ENCODE measurements around the gene SFT2D3. TPM values are rescaled to one million over a fixed set of nuclear protein-coding genes. Genes with fewer than 3 reads are reported as not detected.
"Not testable (repeated sequence)": the region's sequence is repeated elsewhere in the genome, so short reads cannot be mapped to it uniquely, and the experiment has no call there.

SFT2D3 gene
- total RNA-seq, 1 donor from 2014 or later: 2.9 TPM

- no peaks in the 10 kb centered on the region for H3K9me3 ChIP-seq (replicated peaks)
- no peak for DNase-seq
- no peak for TF ChIP-seq CTCF (IDR thresholded peaks at IDR 0.05; ENCODE audit: borderline replicate concordance)
- peaks cover 8% of the 10 kb centered on the region for H3K36me3 ChIP-seq
- H3K27me3 ChIP-seq (ENCODE audit: low read depth): no peaks in the 10 kb centered on the region
- intact Hi-C loops (cut with micrococcal nuclease): no loop called here
- no peak overlapping the region for H3K27ac ChIP-seq (replicated peaks)
- H3K4me1 ChIP-seq: peaks cover 6% of the 10 kb centered on the region
- H3K4me3 ChIP-seq: no peak overlapping the region
Measured at GRCh38 chr2:127739800-127740199, 38.5 kb downstream of the SFT2D3 start.

- Histone ChIP-seq H3K36me3 (peaks cover 14% of the 10 kb centered on the region), H3K27me3 (ENCODE audit: low read depth) (no peaks in the 10 kb centered on the region), H3K4me1 (no peaks in the 10 kb centered on the region), H3K27ac (replicated peaks) (no peak overlapping the region), H3K9me3 (replicated peaks) (no peaks in the 10 kb centered on the region), H3K4me3 (no peak overlapping the region)
- intact Hi-C loops (cut with micrococcal nuclease): no loop called here
- TF ChIP-seq CTCF (IDR thresholded peaks at IDR 0.05; ENCODE audit: borderline replicate concordance): no peak
- no peak for DNase-seq
Measured at GRCh38 chr2:127740665-127741288, 39.5 kb downstream of the SFT2D3 start.

- H3K27me3 ChIP-seq (ENCODE audit: low read depth): no peaks in the 10 kb centered on the region
- H3K4me1 ChIP-seq: no peaks in the 10 kb centered on the region
- H3K4me3 ChIP-seq: no peak overlapping the region
- no peaks in the 10 kb centered on the region for H3K9me3 ChIP-seq (replicated peaks)
- DNase-seq: no peak
- no peak overlapping the region for H3K27ac ChIP-seq (replicated peaks)
- intact Hi-C loops (cut with micrococcal nuclease): no loop called here
- no peak for TF ChIP-seq CTCF (IDR thresholded peaks at IDR 0.05; ENCODE audit: borderline replicate concordance)
- H3K36me3 ChIP-seq: peaks cover 14% of the 10 kb centered on the region
Measured at GRCh38 chr2:127743477-127744026, 42.3 kb downstream of the SFT2D3 start.

- no peak for TF ChIP-seq CTCF (IDR thresholded peaks at IDR 0.05; ENCODE audit: borderline replicate concordance)
- no peak for DNase-seq
- intact Hi-C loops (cut with micrococcal nuclease): no loop called here
- H3K9me3 ChIP-seq (replicated peaks): no peaks in the 10 kb centered on the region
- peaks cover 14% of the 10 kb centered on the region for H3K36me3 ChIP-seq
- H3K4me3 ChIP-seq: no peak overlapping the region
- no peaks in the 10 kb centered on the region for H3K27me3 ChIP-seq (ENCODE audit: low read depth)
- H3K4me1 ChIP-seq: peaks cover 7% of the 10 kb centered on the region
- no peak overlapping the region for H3K27ac ChIP-seq (replicated peaks)
Measured at GRCh38 chr2:127747621-127748020, 46.3 kb downstream of the SFT2D3 start.

- H3K9me3 ChIP-seq (replicated peaks); H3K4me1 ChIP-seq; DNase-seq; H3K36me3 ChIP-seq; H3K4me3 ChIP-seq; intact Hi-C loops (cut with micrococcal nuclease); H3K27me3 ChIP-seq (ENCODE audit: low read depth); H3K27ac ChIP-seq (replicated peaks): not testable (repeated sequence)
Measured at GRCh38 chr2:127749537-127749936, 48.2 kb downstream of the SFT2D3 start.

GRCh38 chr2:127753374-127753773 lies 52.1 kb downstream of the SFT2D3 start:
- Histone ChIP-seq H3K4me1 (peaks cover 7% of the 10 kb centered on the region), H3K27ac (replicated peaks) (no peak overlapping the region), H3K9me3 (replicated peaks) (no peaks in the 10 kb centered on the region), H3K36me3 (peaks cover 13% of the 10 kb centered on the region), H3K27me3 (ENCODE audit: low read depth) (no peaks in the 10 kb centered on the region), H3K4me3 (no peak overlapping the region)
- no peak for DNase-seq
- intact Hi-C loops (cut with micrococcal nuclease): no loop called here
- no peak for TF ChIP-seq CTCF (IDR thresholded peaks at IDR 0.05; ENCODE audit: borderline replicate concordance)
